ENCODE results near the gene SUGCT. TPM values are rescaled to one million over a fixed set of nuclear protein-coding genes. Genes with fewer than 3 reads are reported as not detected.

Gene SUGCT
- total and polyA plus RNA-seq, 2 of the 8 experiments (the other 6 are each of a cell fraction or from before 2014, with no cell fraction given): 2.8 to 5.4 TPM

- TF ChIP-seq SP1 (IDR thresholded peaks at IDR 0.05; ENCODE audit: low read depth, low read length) (no peak), BACH1 (IDR thresholded peaks at IDR 0.05; ENCODE audit: low read length) (no peak), CHD7 (IDR thresholded peaks at IDR 0.05; ENCODE audit: insufficient replicate concordance, low read length) (no peak), RXRA (IDR thresholded peaks at IDR 0.05; ENCODE audit: insufficient read depth, low read depth, low read length) (no peak), YY1 (IDR thresholded peaks at IDR 0.05; ENCODE audit: low read depth, low read length) (no peak)
Measured at GRCh38 chr7:40560672-40561071, 425.9 kb downstream of the SUGCT start (continued).
